WTC11 (cell line): Measurements from ENCODE around the gene CCDC3. TPM values are rescaled to one million over a fixed set of nuclear protein-coding genes. Genes with fewer than 3 reads are reported as not detected.
"Not testable (repeated sequence)": the region's sequence is repeated elsewhere in the genome, so short reads cannot be mapped to it uniquely, and the experiment has no call there.

Experiments used
- ATAC-seq: fragments of 200-7000 bp; cut with Tn5 transposase; 2 replicates; pipeline ENCODE4 v1.10.0; 2021; ENCODE audit warnings: mild to moderate bottlenecking, moderate library complexity
- CTCF ChIA-PET: fragments of 300-600 bp; sonication (Branson Sonifier 250); formaldehyde crosslinking; loops from one replicate; lab custom pipeline; 2021; ENCODE audit warnings: antibody characterized with exemption; lab: Charles Lee
- POLR2A ChIA-PET: fragments of 350-600 bp; sonication (Branson Sonifier 250); formaldehyde crosslinking; loops from one replicate; lab custom pipeline; 2021; ENCODE audit warnings: antibody characterized with exemption; lab: Charles Lee
- DNase-seq: peaks from one replicate; pipeline ENCODE4 v3.0.0; 2021; ENCODE audit warnings: low spot score
- H3K27ac Mint-ChIP-seq: 2 replicates; pipeline ENCODE4 v1.8.0; 2021; ENCODE audit warnings: mixed read lengths
- H3K27me3 Mint-ChIP-seq: 2 replicates; pipeline ENCODE4 v1.8.0; 2021; ENCODE audit warnings: low read depth, mild to moderate bottlenecking, moderate library complexity, mixed read lengths
- H3K36me3 Mint-ChIP-seq: 2 replicates; pipeline ENCODE4 v1.8.0; 2021; ENCODE audit warnings: mixed read lengths
- H3K4me1 Mint-ChIP-seq: 2 replicates; pipeline ENCODE4 v1.8.0; 2022; ENCODE audit warnings: mixed read lengths
- H3K4me3 Mint-ChIP-seq: 2 replicates; pipeline ENCODE4 v1.8.0; 2021; ENCODE audit warnings: mild to moderate bottlenecking, moderate library complexity, mixed read lengths
- H3K9me3 Mint-ChIP-seq: 2 replicates; pipeline ENCODE4 v1.8.0; 2021; ENCODE audit warnings: mixed read lengths
- GABPB1 ChIP-seq: sonication (generic); formaldehyde crosslinking; IDR thresholded peaks from 2 replicates; pipeline ENCODE4 v1.8.1; 2023; ENCODE audit warnings: mild to moderate bottlenecking, missing genetic modification reagents
- KAT7 ChIP-seq: sonication (generic); formaldehyde crosslinking; IDR thresholded peaks from 2 replicates; pipeline ENCODE4 v1.8.1; 2023; ENCODE audit warnings: missing genetic modification reagents, mild to moderate bottlenecking, borderline replicate concordance
- MYBL2 ChIP-seq: sonication (generic); formaldehyde crosslinking; IDR thresholded peaks from 2 replicates; pipeline ENCODE4 v1.8.1; 2023; ENCODE audit warnings: mild to moderate bottlenecking, moderate library complexity, missing genetic modification reagents
- NR3C1 ChIP-seq: sonication (generic); formaldehyde crosslinking; conservative IDR thresholded peaks from 2 replicates; pipeline ENCODE4 v1.8.1; 2023; ENCODE audit warnings: low read depth, mild to moderate bottlenecking, missing genetic modification reagents
- PRRX2 ChIP-seq: fragments of 250-450 bp; sonication (Bioruptor Pico); IDR thresholded peaks from 2 replicates; pipeline ENCODE4 v1.8.0; 2021; ENCODE audit warnings: mild to moderate bottlenecking
- SMAD4 ChIP-seq: sonication (generic); formaldehyde crosslinking; IDR thresholded peaks from 2 replicates; pipeline ENCODE4 v1.8.0; 2022; ENCODE audit warnings: mild to moderate bottlenecking, missing genetic modification reagents
- SOX15 ChIP-seq: fragments of 250-450 bp; sonication (Bioruptor Pico); IDR thresholded peaks from 2 replicates; pipeline ENCODE4 v1.9.0; 2021; ENCODE audit warnings: mild to moderate bottlenecking
- TEAD4 ChIP-seq: sonication (generic); formaldehyde crosslinking; IDR thresholded peaks from 2 replicates; pipeline ENCODE4 v1.8.0; 2022; ENCODE audit warnings: mild to moderate bottlenecking, missing genetic modification reagents
- ZNF121 ChIP-seq: sonication (generic); formaldehyde crosslinking; IDR thresholded peaks from 2 replicates; pipeline ENCODE4 v1.8.0; 2023; ENCODE audit warnings: missing genetic modification reagents
- ZNF263 ChIP-seq: sonication (generic); formaldehyde crosslinking; IDR thresholded peaks from 2 replicates; pipeline ENCODE4 v1.8.1; 2022; ENCODE audit warnings: low read depth, mild to moderate bottlenecking, moderate library complexity, missing genetic modification reagents
- ZNF671 ChIP-seq: fragments of 250-450 bp; sonication (Bioruptor Pico); IDR thresholded peaks from 2 replicates; pipeline ENCODE4 v1.8.0; 2021; ENCODE audit warnings: mild to moderate bottlenecking
- total RNA-seq: library from RNA; stranded (reverse); gene quantifications from 3 replicates; pipeline ENCODE4 v1.2.3, GENCODE V29; 2021
- TF ChIP-seq, protein P1 (sequence below): fragments of 200-600 bp; IDR thresholded peaks from 2 replicates; pipeline ENCODE4 v1.8.0; 2022; ENCODE audit warnings: antibody characterized with exemption
- TF ChIP-seq, protein P2 (sequence below): sonication (generic); formaldehyde crosslinking; IDR thresholded peaks from 2 replicates; pipeline ENCODE4 v1.8.0; 2022; ENCODE audit warnings: mild to moderate bottlenecking, missing genetic modification reagents
- TF ChIP-seq, protein P3 (sequence below): sonication (generic); formaldehyde crosslinking; conservative IDR thresholded peaks from 2 replicates; pipeline ENCODE4 v1.8.1; 2023; ENCODE audit warnings: mild to moderate bottlenecking, low read depth, missing genetic modification reagents, moderate library complexity
- TF ChIP-seq, protein P4 (sequence below): sonication (generic); formaldehyde crosslinking; IDR thresholded peaks from 2 replicates; pipeline ENCODE4 v1.8.1; 2023; ENCODE audit warnings: mild to moderate bottlenecking, missing genetic modification reagents
- TF ChIP-seq, protein P5 (sequence below): sonication (generic); formaldehyde crosslinking; IDR thresholded peaks from 2 replicates; pipeline ENCODE4 v1.8.1; 2022; ENCODE audit warnings: low read depth, missing genetic modification reagents, borderline replicate concordance
- TF ChIP-seq, protein P6 (sequence below): sonication (generic); formaldehyde crosslinking; IDR thresholded peaks from 2 replicates; pipeline ENCODE4 v1.8.1; 2022; ENCODE audit warnings: mild to moderate bottlenecking, missing genetic modification reagents, moderate library complexity, borderline replicate concordance
- TF ChIP-seq, protein P7 (sequence below): sonication (generic); formaldehyde crosslinking; IDR thresholded peaks from 2 replicates; pipeline ENCODE4 v1.8.1; 2022; ENCODE audit warnings: mild to moderate bottlenecking, moderate library complexity, missing genetic modification reagents
- TF ChIP-seq, protein P8 (sequence below): sonication (generic); formaldehyde crosslinking; IDR thresholded peaks from 2 replicates; pipeline ENCODE4 v1.8.1; 2023; ENCODE audit warnings: mild to moderate bottlenecking, missing genetic modification reagents, moderate library complexity

Gene CCDC3
- total RNA-seq, 1 experiment from 2014 or later: 3.5 TPM

DNA sequence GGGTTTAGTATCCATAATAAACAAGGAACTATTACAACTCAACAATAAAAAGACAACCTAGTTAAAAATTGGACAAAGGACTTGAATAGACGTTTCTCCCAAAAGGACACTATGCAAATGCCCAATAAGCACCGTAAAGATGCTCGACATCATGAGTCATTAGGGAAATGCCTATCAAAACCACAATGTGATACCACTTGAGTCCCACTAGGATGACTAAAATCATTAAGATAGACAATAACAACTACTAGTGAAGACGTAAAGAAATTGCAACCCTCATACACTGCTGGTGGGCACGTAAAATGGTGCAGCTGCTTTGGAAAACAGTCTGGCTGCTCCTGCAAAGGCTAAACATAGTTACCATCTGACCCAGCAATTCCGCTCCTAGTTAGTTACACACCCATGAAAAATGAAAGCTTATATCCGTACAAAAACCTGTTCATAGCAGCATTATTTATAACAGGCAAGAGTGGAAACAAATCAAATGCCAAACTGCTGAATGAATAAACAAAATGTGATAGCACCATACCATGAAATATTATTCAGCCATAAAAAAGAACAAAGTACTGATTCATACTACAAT is 17.3 kb downstream of the CCDC3 start (continued):
- TF ChIP-seq, protein P1, sequence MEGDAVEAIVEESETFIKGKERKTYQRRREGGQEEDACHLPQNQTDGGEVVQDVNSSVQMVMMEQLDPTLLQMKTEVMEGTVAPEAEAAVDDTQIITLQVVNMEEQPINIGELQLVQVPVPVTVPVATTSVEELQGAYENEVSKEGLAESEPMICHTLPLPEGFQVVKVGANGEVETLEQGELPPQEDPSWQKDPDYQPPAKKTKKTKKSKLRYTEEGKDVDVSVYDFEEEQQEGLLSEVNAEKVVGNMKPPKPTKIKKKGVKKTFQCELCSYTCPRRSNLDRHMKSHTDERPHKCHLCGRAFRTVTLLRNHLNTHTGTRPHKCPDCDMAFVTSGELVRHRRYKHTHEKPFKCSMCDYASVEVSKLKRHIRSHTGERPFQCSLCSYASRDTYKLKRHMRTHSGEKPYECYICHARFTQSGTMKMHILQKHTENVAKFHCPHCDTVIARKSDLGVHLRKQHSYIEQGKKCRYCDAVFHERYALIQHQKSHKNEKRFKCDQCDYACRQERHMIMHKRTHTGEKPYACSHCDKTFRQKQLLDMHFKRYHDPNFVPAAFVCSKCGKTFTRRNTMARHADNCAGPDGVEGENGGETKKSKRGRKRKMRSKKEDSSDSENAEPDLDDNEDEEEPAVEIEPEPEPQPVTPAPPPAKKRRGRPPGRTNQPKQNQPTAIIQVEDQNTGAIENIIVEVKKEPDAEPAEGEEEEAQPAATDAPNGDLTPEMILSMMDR: no peak
- TF ChIP-seq, protein P2, sequence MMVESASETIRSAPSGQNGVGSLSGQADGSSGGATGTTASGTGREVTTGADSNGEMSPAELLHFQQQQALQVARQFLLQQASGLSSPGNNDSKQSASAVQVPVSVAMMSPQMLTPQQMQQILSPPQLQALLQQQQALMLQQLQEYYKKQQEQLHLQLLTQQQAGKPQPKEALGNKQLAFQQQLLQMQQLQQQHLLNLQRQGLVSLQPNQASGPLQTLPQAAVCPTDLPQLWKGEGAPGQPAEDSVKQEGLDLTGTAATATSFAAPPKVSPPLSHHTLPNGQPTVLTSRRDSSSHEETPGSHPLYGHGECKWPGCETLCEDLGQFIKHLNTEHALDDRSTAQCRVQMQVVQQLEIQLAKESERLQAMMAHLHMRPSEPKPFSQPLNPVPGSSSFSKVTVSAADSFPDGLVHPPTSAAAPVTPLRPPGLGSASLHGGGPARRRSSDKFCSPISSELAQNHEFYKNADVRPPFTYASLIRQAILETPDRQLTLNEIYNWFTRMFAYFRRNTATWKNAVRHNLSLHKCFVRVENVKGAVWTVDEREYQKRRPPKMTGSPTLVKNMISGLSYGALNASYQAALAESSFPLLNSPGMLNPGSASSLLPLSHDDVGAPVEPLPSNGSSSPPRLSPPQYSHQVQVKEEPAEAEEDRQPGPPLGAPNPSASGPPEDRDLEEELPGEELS (CRISPR knock-in tag): no peak
- TF ChIP-seq, protein P3, sequence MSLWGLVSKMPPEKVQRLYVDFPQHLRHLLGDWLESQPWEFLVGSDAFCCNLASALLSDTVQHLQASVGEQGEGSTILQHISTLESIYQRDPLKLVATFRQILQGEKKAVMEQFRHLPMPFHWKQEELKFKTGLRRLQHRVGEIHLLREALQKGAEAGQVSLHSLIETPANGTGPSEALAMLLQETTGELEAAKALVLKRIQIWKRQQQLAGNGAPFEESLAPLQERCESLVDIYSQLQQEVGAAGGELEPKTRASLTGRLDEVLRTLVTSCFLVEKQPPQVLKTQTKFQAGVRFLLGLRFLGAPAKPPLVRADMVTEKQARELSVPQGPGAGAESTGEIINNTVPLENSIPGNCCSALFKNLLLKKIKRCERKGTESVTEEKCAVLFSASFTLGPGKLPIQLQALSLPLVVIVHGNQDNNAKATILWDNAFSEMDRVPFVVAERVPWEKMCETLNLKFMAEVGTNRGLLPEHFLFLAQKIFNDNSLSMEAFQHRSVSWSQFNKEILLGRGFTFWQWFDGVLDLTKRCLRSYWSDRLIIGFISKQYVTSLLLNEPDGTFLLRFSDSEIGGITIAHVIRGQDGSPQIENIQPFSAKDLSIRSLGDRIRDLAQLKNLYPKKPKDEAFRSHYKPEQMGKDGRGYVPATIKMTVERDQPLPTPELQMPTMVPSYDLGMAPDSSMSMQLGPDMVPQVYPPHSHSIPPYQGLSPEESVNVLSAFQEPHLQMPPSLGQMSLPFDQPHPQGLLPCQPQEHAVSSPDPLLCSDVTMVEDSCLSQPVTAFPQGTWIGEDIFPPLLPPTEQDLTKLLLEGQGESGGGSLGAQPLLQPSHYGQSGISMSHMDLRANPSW (CRISPR knock-in tag): no peak
- TF ChIP-seq, protein P4, sequence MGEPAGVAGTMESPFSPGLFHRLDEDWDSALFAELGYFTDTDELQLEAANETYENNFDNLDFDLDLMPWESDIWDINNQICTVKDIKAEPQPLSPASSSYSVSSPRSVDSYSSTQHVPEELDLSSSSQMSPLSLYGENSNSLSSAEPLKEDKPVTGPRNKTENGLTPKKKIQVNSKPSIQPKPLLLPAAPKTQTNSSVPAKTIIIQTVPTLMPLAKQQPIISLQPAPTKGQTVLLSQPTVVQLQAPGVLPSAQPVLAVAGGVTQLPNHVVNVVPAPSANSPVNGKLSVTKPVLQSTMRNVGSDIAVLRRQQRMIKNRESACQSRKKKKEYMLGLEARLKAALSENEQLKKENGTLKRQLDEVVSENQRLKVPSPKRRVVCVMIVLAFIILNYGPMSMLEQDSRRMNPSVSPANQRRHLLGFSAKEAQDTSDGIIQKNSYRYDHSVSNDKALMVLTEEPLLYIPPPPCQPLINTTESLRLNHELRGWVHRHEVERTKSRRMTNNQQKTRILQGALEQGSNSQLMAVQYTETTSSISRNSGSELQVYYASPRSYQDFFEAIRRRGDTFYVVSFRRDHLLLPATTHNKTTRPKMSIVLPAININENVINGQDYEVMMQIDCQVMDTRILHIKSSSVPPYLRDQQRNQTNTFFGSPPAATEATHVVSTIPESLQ (CRISPR knock-in tag): no peak
- TF ChIP-seq, protein P5, sequence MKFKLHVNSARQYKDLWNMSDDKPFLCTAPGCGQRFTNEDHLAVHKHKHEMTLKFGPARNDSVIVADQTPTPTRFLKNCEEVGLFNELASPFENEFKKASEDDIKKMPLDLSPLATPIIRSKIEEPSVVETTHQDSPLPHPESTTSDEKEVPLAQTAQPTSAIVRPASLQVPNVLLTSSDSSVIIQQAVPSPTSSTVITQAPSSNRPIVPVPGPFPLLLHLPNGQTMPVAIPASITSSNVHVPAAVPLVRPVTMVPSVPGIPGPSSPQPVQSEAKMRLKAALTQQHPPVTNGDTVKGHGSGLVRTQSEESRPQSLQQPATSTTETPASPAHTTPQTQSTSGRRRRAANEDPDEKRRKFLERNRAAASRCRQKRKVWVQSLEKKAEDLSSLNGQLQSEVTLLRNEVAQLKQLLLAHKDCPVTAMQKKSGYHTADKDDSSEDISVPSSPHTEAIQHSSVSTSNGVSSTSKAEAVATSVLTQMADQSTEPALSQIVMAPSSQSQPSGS (CRISPR knock-in tag): no peak
- TF ChIP-seq ZNF671 (CRISPR knock-in tag) (no peak), NR3C1 (no peak), TEAD4 (CRISPR knock-in tag) (no peak), SMAD4 (CRISPR knock-in tag) (no peak)
- TF ChIP-seq, protein P6, sequence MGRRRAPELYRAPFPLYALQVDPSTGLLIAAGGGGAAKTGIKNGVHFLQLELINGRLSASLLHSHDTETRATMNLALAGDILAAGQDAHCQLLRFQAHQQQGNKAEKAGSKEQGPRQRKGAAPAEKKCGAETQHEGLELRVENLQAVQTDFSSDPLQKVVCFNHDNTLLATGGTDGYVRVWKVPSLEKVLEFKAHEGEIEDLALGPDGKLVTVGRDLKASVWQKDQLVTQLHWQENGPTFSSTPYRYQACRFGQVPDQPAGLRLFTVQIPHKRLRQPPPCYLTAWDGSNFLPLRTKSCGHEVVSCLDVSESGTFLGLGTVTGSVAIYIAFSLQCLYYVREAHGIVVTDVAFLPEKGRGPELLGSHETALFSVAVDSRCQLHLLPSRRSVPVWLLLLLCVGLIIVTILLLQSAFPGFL (CRISPR knock-in tag): no peak

DNA sequence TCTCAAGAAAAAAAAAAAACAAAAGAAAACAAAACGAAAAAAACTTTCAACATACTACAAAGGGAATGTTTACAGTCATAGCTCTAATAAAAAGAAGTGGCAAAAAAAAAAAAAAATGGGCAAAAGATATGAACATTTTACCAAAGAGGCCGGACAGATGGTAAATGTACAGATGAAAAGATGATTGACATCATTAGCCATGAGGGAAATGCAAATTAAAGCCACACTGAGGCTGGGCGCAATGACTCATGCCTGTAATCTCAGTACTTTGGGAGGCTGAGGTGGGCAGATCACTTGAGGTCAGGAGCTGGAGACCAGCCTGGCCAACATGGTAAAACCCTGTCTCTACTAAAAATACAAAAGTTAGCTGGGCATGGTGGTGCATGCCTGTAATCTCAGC is 17.9 kb downstream of the CCDC3 start:
- H3K27me3 Mint-ChIP-seq, POLR2A ChIA-PET, DNase-seq, ATAC-seq, H3K4me3 Mint-ChIP-seq, H3K27ac Mint-ChIP-seq, H3K36me3 Mint-ChIP-seq, H3K4me1 Mint-ChIP-seq, CTCF ChIA-PET: not testable (repeated sequence)
- peaks cover 13% of the 10 kb centered on the region for H3K9me3 Mint-ChIP-seq

DNA sequence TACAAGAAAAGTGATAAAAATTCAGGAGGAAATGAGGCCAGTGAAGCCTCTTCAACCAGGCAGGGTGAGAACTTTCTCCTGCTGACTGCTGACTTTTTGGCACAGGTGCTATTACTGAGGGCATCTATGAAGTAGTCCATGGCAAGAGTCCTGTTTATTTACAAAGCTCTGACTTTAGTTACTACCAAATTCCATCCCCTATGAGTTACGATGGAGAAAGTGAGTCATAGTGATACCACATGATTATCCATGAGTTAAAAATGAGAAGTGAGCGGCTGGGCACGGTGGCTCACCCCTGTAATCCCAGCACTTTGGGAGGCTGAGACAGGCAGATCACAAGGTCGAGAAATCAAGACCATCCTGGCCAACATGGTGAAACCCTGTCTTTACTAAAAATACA is 19.9 kb downstream of the CCDC3 start:
- CTCF ChIA-PET: interaction anchor here (0.8 to 0.9 kb wide), 2 partner anchors 118 to 325 kb away, joined by 3 read pairs; partner anchors contain the start of gene OPTN
- no peak for TF ChIP-seq SOX15 (CRISPR knock-in tag)
- no peak for TF ChIP-seq MYBL2 (CRISPR knock-in tag)
- TF ChIP-seq, protein P7, sequence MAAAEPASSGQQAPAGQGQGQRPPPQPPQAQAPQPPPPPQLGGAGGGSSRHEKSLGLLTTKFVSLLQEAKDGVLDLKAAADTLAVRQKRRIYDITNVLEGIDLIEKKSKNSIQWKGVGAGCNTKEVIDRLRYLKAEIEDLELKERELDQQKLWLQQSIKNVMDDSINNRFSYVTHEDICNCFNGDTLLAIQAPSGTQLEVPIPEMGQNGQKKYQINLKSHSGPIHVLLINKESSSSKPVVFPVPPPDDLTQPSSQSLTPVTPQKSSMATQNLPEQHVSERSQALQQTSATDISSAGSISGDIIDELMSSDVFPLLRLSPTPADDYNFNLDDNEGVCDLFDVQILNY (CRISPR knock-in tag): no peak
- TF ChIP-seq, protein P8, sequence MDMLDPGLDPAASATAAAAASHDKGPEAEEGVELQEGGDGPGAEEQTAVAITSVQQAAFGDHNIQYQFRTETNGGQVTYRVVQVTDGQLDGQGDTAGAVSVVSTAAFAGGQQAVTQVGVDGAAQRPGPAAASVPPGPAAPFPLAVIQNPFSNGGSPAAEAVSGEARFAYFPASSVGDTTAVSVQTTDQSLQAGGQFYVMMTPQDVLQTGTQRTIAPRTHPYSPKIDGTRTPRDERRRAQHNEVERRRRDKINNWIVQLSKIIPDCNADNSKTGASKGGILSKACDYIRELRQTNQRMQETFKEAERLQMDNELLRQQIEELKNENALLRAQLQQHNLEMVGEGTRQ (CRISPR knock-in tag): no peak
- TF ChIP-seq KAT7: no peak
- TF ChIP-seq SMAD4 (CRISPR knock-in tag): no peak
- TF ChIP-seq ZNF263: no peak
- TF ChIP-seq GABPB1 (CRISPR knock-in tag): no peak
- TF ChIP-seq PRRX2 (CRISPR knock-in tag): no peak
- TF ChIP-seq ZNF121 (CRISPR knock-in tag): no peak
- TF ChIP-seq, all 79 proteins: peak for 0
- Mint-ChIP-seq H3K9me3 (peaks cover 13% of the 10 kb centered on the region), H3K27me3 (no peaks in the 10 kb centered on the region), H3K4me3 (no peak overlapping the region), H3K27ac (no peak overlapping the region), H3K4me1 (no peaks in the 10 kb centered on the region), H3K36me3 (no peaks in the 10 kb centered on the region)
- POLR2A ChIA-PET: no interaction called here
- DNase-seq (no peak), ATAC-seq (no peak)
